ENCODE measurements around the gene ABHD2.
"Not testable (repeated sequence)": the region's sequence is repeated elsewhere in the genome, so short reads cannot be mapped to it uniquely, and the experiment has no call there.

Gene ABHD2

GRCh38 chr15:89226359-89227221 is 138.3 kb downstream of the ABHD2 start:
- no peak for DNase-seq (ENCODE audit: low spot score)
- no peak for TF ChIP-seq CTCF (IDR thresholded peaks at IDR 0.05)
- no peak overlapping the region for H3K4me3 ChIP-seq
- H3K27ac ChIP-seq: no peak overlapping the region

GRCh38 chr15:89227425-89227824 is 139.2 kb downstream of the ABHD2 start:
- no peak overlapping the region for H3K27ac ChIP-seq

GRCh38 chr15:89230277-89230676 is 142.0 kb downstream of the ABHD2 start:
- Histone ChIP-seq H3K27ac (no peak overlapping the region), H3K4me3 (no peak overlapping the region)
- no peak for DNase-seq (ENCODE audit: low spot score)
- TF ChIP-seq CTCF (IDR thresholded peaks at IDR 0.05): no peak

More at GRCh38 chr15:89227425-89227824, 139.2 kb downstream of the ABHD2 start:
- no peak overlapping the region for H3K4me3 ChIP-seq
- TF ChIP-seq CTCF (IDR thresholded peaks at IDR 0.05): no peak
- no peak for DNase-seq (ENCODE audit: low spot score)

GRCh38 chr15:89231832-89232231 is 143.6 kb downstream of the ABHD2 start:
- H3K4me3 ChIP-seq: no peak overlapping the region
- no peak for TF ChIP-seq CTCF (IDR thresholded peaks at IDR 0.05)
- DNase-seq (ENCODE audit: low spot score): no peak
- H3K27ac ChIP-seq: no peak overlapping the region

- not testable (repeated sequence) for DNase-seq (ENCODE audit: low spot score); H3K27ac ChIP-seq; H3K4me3 ChIP-seq
Observed at GRCh38 chr15:89239883-89240810, 151.9 kb downstream of the ABHD2 start.

GRCh38 chr15:89243046-89243690 is 154.9 kb downstream of the ABHD2 start:
- no peak for DNase-seq (ENCODE audit: low spot score)
- no peak for TF ChIP-seq CTCF (IDR thresholded peaks at IDR 0.05)
- H3K27ac ChIP-seq: peak overlapping the region in 1 of 2 donors; percentile 62

More at GRCh38 chr15:89243046-89243690, 154.9 kb downstream of the ABHD2 start:
- peak overlapping the region; percentile 74 for H3K4me3 ChIP-seq

Data from coronary artery (tissue), 2 donors.